GM23338 (cell line): ENCODE results near the gene ZSWIM5. TPM values are rescaled to one million over a fixed set of nuclear protein-coding genes. Genes with fewer than 3 reads are reported as not detected.

Experiments used
- ATAC-seq: fragments of 200-7000 bp; cut with Tn5 transposase; 3 replicates; pipeline ENCODE4 v1.9.1; 2020
- DNase-seq: peaks from one replicate; pipeline ENCODE4 v3.0.0-alpha.2; 2015; ENCODE audit warnings: low spot score
- H2AFZ ChIP-seq: fragments of 200-600 bp; sonication (generic); 2 replicates; pipeline ENCODE4 v1.8.0; 2016; ENCODE audit warnings: antibody characterized with exemption, mild to moderate bottlenecking, moderate library complexity
- H3F3A ChIP-seq: fragments of 200-600 bp; sonication (generic); replicated peaks from 2 replicates; pipeline ENCODE4 v1.8.0; 2017; ENCODE audit warnings: antibody characterized with exemption, mixed run types, low read depth
- H3K27ac ChIP-seq: fragments of 200-600 bp; sonication (generic); 2 replicates; pipeline ENCODE4 v1.6.1; 2016; ENCODE audit warnings: low read depth
- H3K27me3 ChIP-seq: fragments of 200-600 bp; sonication (generic); 2 replicates; pipeline ENCODE4 v1.8.0; 2016; ENCODE audit warnings: mild to moderate bottlenecking, mixed run types, moderate library complexity; ENCODE audit not compliant: insufficient read depth
- H3K36me3 ChIP-seq: fragments of 200-600 bp; sonication (generic); 2 replicates; pipeline ENCODE4 v1.8.0; 2016; ENCODE audit warnings: mild to moderate bottlenecking; ENCODE audit not compliant: insufficient read depth
- H3K4me1 ChIP-seq: fragments of 200-600 bp; sonication (generic); 2 replicates; pipeline ENCODE4 v1.8.0; 2016; ENCODE audit warnings: mild to moderate bottlenecking, moderate library complexity; ENCODE audit not compliant: insufficient read depth
- H3K4me2 ChIP-seq: fragments of 200-600 bp; sonication (generic); 2 replicates; pipeline ENCODE4 v1.7.1; 2017; ENCODE audit warnings: mixed run types
- H3K4me3 ChIP-seq: fragments of 200-600 bp; sonication (generic); 2 replicates; pipeline ENCODE4 v1.6.1; 2016; ENCODE audit warnings: mixed run types
- H3K79me2 ChIP-seq: fragments of 200-600 bp; sonication (generic); replicated peaks from 2 replicates; pipeline ENCODE4 v1.8.0; 2017; ENCODE audit warnings: mild to moderate bottlenecking; ENCODE audit not compliant: insufficient read depth
- H3K9me2 ChIP-seq: fragments of 200-600 bp; sonication (generic); 2 replicates; pipeline ENCODE4 v1.8.0; 2017; ENCODE audit not compliant: insufficient read depth
- H4K20me1 ChIP-seq: fragments of 200-600 bp; sonication (generic); replicated peaks from 2 replicates; pipeline ENCODE4 v1.8.0; 2017; ENCODE audit warnings: mild to moderate bottlenecking; ENCODE audit not compliant: insufficient read depth
- H3K27ac Mint-ChIP-seq: 2 replicates; pipeline ENCODE4 v1.8.0; 2020; ENCODE audit warnings: inconsistent platforms, mild to moderate bottlenecking, moderate library complexity, mixed read lengths
- H3K27me3 Mint-ChIP-seq: 3 replicates; pipeline ENCODE4 v1.8.0; 2022; ENCODE audit warnings: low read depth, mild to moderate bottlenecking, moderate library complexity, mixed read lengths, inconsistent platforms; ENCODE audit not compliant: insufficient read depth, poor library complexity
- H3K36me3 Mint-ChIP-seq: 3 replicates; pipeline ENCODE4 v1.8.0; 2021; ENCODE audit warnings: low read depth, mild to moderate bottlenecking, inconsistent platforms, moderate library complexity, mixed read lengths
- H3K4me1 Mint-ChIP-seq: 3 replicates; pipeline ENCODE4 v1.8.0; 2020; ENCODE audit warnings: mild to moderate bottlenecking, inconsistent platforms, mixed read lengths
- H3K4me3 Mint-ChIP-seq: 3 replicates; pipeline ENCODE4 v1.8.0; 2021; ENCODE audit warnings: moderate library complexity, mild to moderate bottlenecking, inconsistent platforms, mixed read lengths
- H3K9me3 Mint-ChIP-seq: 3 replicates; pipeline ENCODE4 v1.8.0; 2020; ENCODE audit warnings: moderate library complexity, mild to moderate bottlenecking, inconsistent platforms, mixed read lengths
- CREB1 ChIP-seq: fragments of 250-450 bp; sonication (Bioruptor Pico); IDR thresholded peaks from 2 replicates; pipeline ENCODE4 v1.5.0; 2020; ENCODE audit warnings: low read depth, mild to moderate bottlenecking, moderate library complexity
- ETS1 ChIP-seq: IDR thresholded peaks from 2 replicates; pipeline ENCODE4 v1.6.1; 2016; ENCODE audit warnings: antibody characterized with exemption
- EZH2 ChIP-seq: fragments of 200-600 bp; sonication (generic); IDR thresholded peaks from one replicate; pipeline ENCODE4 v1.8.0; 2017; ENCODE audit warnings: antibody characterized with exemption, mild to moderate bottlenecking, low read depth; ENCODE audit not compliant: unreplicated experiment
- EZH2phosphoT487 ChIP-seq: fragments of 200-600 bp; sonication (generic); IDR thresholded peaks from one replicate; pipeline ENCODE4 v1.8.1; 2018; ENCODE audit warnings: antibody characterized with exemption; ENCODE audit not compliant: unreplicated experiment
- JUNB ChIP-seq: IDR thresholded peaks from one replicate; pipeline ENCODE4 v1.6.1; 2016; ENCODE audit warnings: antibody characterized with exemption; ENCODE audit not compliant: unreplicated experiment
- NANOG ChIP-seq: IDR thresholded peaks from 2 replicates; pipeline ENCODE4 v1.6.1; 2016; ENCODE audit warnings: antibody characterized with exemption, borderline replicate concordance
- POLR2AphosphoS5 ChIP-seq: IDR thresholded peaks from 2 replicates; pipeline ENCODE4 v1.6.1; 2016; ENCODE audit warnings: antibody characterized with exemption, low read depth
- REST ChIP-seq: IDR thresholded peaks from one replicate; pipeline ENCODE4 v1.6.1; 2018; ENCODE audit warnings: antibody characterized with exemption; ENCODE audit not compliant: unreplicated experiment
- STAT1 ChIP-seq: IDR thresholded peaks from one replicate; pipeline ENCODE4 v1.6.1; 2016; ENCODE audit warnings: antibody characterized with exemption; ENCODE audit not compliant: unreplicated experiment
- ZNF114 ChIP-seq: fragments of 250-450 bp; sonication (Bioruptor Pico); IDR thresholded peaks from 2 replicates; pipeline ENCODE4 v1.5.0; 2020; ENCODE audit warnings: mild to moderate bottlenecking, moderate library complexity
- ZNF331 ChIP-seq: fragments of 250-450 bp; sonication (Bioruptor Pico); IDR thresholded peaks from 2 replicates; pipeline ENCODE4 v1.5.0; 2020; ENCODE audit warnings: low read depth, mild to moderate bottlenecking, moderate library complexity
- ZNF462 ChIP-seq: fragments of 250-450 bp; sonication (Bioruptor Pico); IDR thresholded peaks from 2 replicates; pipeline ENCODE4 v1.5.0; 2020; ENCODE audit warnings: mild to moderate bottlenecking, moderate library complexity
- polyA plus RNA-seq: library from polyadenylated mRNA; unstranded; fragments of >200 nt; fragmentation: Nextera tagmentation; extraction: Ambion mirVana; gene quantifications from 2 replicates; pipeline ENCODE4 v1.2.1, GENCODE V29; 2016
- total RNA-seq: library from RNA; depleted of rRNA; stranded (reverse); fragments of >200 nt; shearing (Covaris generic); gene quantifications from 2 replicates; pipeline ENCODE4 v1.2.3, GENCODE V29; 2014
- TF ChIP-seq, protein P1 (sequence below), 2 experiments: fragments of 200-600 bp in 1 of 2; sonication (generic) in 1 of 2; conservative IDR thresholded peaks; 2 replicates each; pipeline versions ENCODE4 v1.5.1 to v1.6.1; 2016 to 2017; ENCODE audit warnings: antibody characterized with exemption in 2 of 2, low read depth in 2 of 2, mild to moderate bottlenecking in 2 of 2, moderate library complexity in 1 of 2

ZSWIM5 gene
- total and polyA plus RNA-seq, 2 experiments from 2014 or later = 0.65 to 3.6 TPM

GRCh38 chr1:45026446-45026845 is 180.0 kb downstream of the ZSWIM5 start (continued):
- TF ChIP-seq REST (no peak), ZNF114 (CRISPR knock-in tag) (no peak), ZNF331 (CRISPR knock-in tag) (no peak), POLR2AphosphoS5 (no peak), ETS1 (no peak), NANOG (no peak), STAT1 (no peak), CREB1 (CRISPR knock-in tag) (no peak), JUNB (no peak), EZH2 (no peak)
- TF ChIP-seq, protein P1, sequence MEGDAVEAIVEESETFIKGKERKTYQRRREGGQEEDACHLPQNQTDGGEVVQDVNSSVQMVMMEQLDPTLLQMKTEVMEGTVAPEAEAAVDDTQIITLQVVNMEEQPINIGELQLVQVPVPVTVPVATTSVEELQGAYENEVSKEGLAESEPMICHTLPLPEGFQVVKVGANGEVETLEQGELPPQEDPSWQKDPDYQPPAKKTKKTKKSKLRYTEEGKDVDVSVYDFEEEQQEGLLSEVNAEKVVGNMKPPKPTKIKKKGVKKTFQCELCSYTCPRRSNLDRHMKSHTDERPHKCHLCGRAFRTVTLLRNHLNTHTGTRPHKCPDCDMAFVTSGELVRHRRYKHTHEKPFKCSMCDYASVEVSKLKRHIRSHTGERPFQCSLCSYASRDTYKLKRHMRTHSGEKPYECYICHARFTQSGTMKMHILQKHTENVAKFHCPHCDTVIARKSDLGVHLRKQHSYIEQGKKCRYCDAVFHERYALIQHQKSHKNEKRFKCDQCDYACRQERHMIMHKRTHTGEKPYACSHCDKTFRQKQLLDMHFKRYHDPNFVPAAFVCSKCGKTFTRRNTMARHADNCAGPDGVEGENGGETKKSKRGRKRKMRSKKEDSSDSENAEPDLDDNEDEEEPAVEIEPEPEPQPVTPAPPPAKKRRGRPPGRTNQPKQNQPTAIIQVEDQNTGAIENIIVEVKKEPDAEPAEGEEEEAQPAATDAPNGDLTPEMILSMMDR (conservative IDR thresholded peaks at IDR 0.05; ENCODE audit: low read depth in 2 of 2) = no peak

DNA sequence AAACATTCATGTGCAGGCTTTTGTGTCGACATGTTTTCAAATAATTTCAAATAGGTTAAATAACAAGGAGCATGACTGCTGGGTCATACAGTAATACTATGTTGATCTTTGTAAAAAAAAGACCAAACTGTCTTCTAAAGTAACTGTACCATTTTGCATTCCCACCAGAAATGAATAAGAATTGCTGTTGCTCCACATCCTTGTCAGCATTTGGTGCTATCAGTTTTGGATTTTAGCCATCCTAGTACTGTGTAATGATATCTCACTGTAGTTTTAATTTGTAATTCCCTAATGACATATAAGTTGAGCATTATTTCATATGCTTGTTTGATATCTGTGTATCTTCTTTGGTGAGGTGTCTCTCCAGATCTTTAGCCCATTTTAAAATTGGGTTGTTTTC is 182.7 kb downstream of the ZSWIM5 start:
- no peaks in the 10 kb centered on the region for H3K79me2 ChIP-seq
- no peaks in the 10 kb centered on the region for H3K27me3 ChIP-seq
- DNase-seq = no peak
- Mint-ChIP-seq H3K9me3 (no peaks in the 10 kb centered on the region), H3K27ac (no peak overlapping the region), H3K27me3 (peaks cover 2% of the 10 kb centered on the region), H3K4me3 (no peak overlapping the region), H3K36me3 (no peaks in the 10 kb centered on the region), H3K4me1 (no peaks in the 10 kb centered on the region)
- no peaks in the 10 kb centered on the region for H3K9me2 ChIP-seq
- H2AFZ ChIP-seq = no peak overlapping the region
- no peak overlapping the region for H3K4me2 ChIP-seq
- no peaks in the 10 kb centered on the region for H3K4me1 ChIP-seq
- no peak overlapping the region for H3K27ac ChIP-seq
- H3F3A ChIP-seq = no peaks in the 10 kb centered on the region
- H4K20me1 ChIP-seq = no peaks in the 10 kb centered on the region
- H3K36me3 ChIP-seq = no peaks in the 10 kb centered on the region
- no peak for ATAC-seq
- no peak overlapping the region for H3K4me3 ChIP-seq
- no peak for TF ChIP-seq EZH2
- no peak for TF ChIP-seq ZNF462
- no peak for TF ChIP-seq STAT1
- no peak for TF ChIP-seq JUNB
- TF ChIP-seq EZH2phosphoT487 = no peak
- no peak for TF ChIP-seq CREB1 (CRISPR knock-in tag)
- no peak for TF ChIP-seq POLR2AphosphoS5
